Measurements from ENCODE around the gene COL6A2. TPM values are rescaled to one million over a fixed set of nuclear protein-coding genes. Genes with fewer than 3 reads are reported as not detected.
A peak's percentile ranks its signal among the peaks of the same experiment; 100 is the strongest.

COL6A2 gene
- total and polyA plus RNA-seq, 2 of the 4 experiments (the other 2 are of a cell fraction): 208 to 1,065 TPM

GRCh38 chr21:46128106-46128932, 30.4 kb downstream of the COL6A2 start:
- Histone ChIP-seq H2AK5ac (ENCODE audit: low read depth, low read length) (no peak overlapping the region), H4K91ac (ENCODE audit: insufficient read depth, low read depth, low read length) (no peak overlapping the region), H2AFZ (replicated peaks; ENCODE audit: low read length, poor library complexity) (no peak overlapping the region), H3K4ac (ENCODE audit: low read depth, low read length) (no peak overlapping the region), H3K9ac (ENCODE audit: low read depth, low read length) (no peak overlapping the region), H4K8ac (ENCODE audit: low read depth in 2 of 2, low read length in 2 of 2) (peak overlapping the region in 1 of 2 experiments; percentile 28; a peak in 1 of 4 replicates), H2BK20ac (ENCODE audit: low read depth, low read length) (no peak overlapping the region), H3K9me3 (ENCODE audit: control insufficient read depth, insufficient read depth, low read length) (no peaks in the 10 kb centered on the region), H2BK15ac (ENCODE audit: low read depth, low read length) (no peak overlapping the region), H2BK120ac (ENCODE audit: low read depth, low read length) (no peak overlapping the region), H3K27ac (ENCODE audit: insufficient read depth, low read length) (0 out of 2 replicates have a peak overlapping the region, but pooled peaks have one; percentile 1), H3K14ac (replicated peaks; ENCODE audit: low read depth, low read length) (no peak overlapping the region), H3K23ac (ENCODE audit: low read depth, low read length) (no peak overlapping the region), H3K79me1 (ENCODE audit: low read depth in 1 of 2, low read length in 2 of 2) (peaks cover 7 to 64% of the 10 kb centered on the region in 2 experiments), H3K18ac (ENCODE audit: low read depth, low read length) (no peak overlapping the region), H4K20me1 (ENCODE audit: insufficient read depth, low read length) (peaks cover 99% of the 10 kb centered on the region), H3K56ac (ENCODE audit: extremely low read depth, insufficient read depth, low read length) (no peak overlapping the region), H3K4me3 (ENCODE audit: insufficient read depth, low read depth, low read length) (no peak overlapping the region), H3K4me2 (ENCODE audit: low read depth, low read length) (no peak overlapping the region), H3K9me1 (ENCODE audit: insufficient read depth, low read length) (peaks cover 14% of the 10 kb centered on the region), H3K36me3 (ENCODE audit: control insufficient read depth, insufficient read depth, low read length) (peaks cover 86% of the 10 kb centered on the region), H2BK5ac (ENCODE audit: low read depth, low read length, poor library complexity, severe bottlenecking) (peak overlapping the region; percentile 37), H3K27me3 (ENCODE audit: control insufficient read depth, insufficient read depth, low read length) (no peaks in the 10 kb centered on the region), H3K4me1 (ENCODE audit: control insufficient read depth, insufficient read depth, low read length) (no peaks in the 10 kb centered on the region), H2AK9ac (replicated peaks; ENCODE audit: low read depth, low read length, poor library complexity) (no peak overlapping the region), H4K5ac (ENCODE audit: low read depth, low read length) (no peak overlapping the region)
- in situ Hi-C loops (cut with MboI; ENCODE audit: low sequenced_read_pairs): no loop called here
- intact Hi-C loops (cut with micrococcal nuclease): no loop called here
- POLR2A ChIA-PET (ENCODE audit: unreplicated experiment): no interaction called here
- TF ChIP-seq CEBPB (IDR thresholded peaks at IDR 0.05; ENCODE audit: low read depth, low read length): no peak
- TF ChIP-seq CHD1 (IDR thresholded peaks at IDR 0.05; ENCODE audit: low read depth, low read length): no peak
- no peak for TF ChIP-seq FOS (IDR thresholded peaks at IDR 0.05; ENCODE audit: low read depth, low read length)
- no peak for TF ChIP-seq BHLHE40 (IDR thresholded peaks at IDR 0.05; ENCODE audit: low read depth, low read length)
- CTCF ChIA-PET: no interaction called here
- DNase-seq (no peak), ATAC-seq (ENCODE audit: low read depth) (no peak)
- dilution Hi-C loops (cut with HindIII; ENCODE audit: low sequenced_read_pairs, unreplicated experiment): no loop called here
- 67% methylated on average over 17 of the region's 23 CpGs; no CpG with 5 or more reads in 1 of the 2 experiments for WGBS, 2 experiments (ENCODE audit: extremely low coverage in 2 of 2, insufficient read length in 1 of 2)
- BruUV-seq (replicated peaks): no TSS peak
